HepG2 (cell line): Measurements from ENCODE around the gene STK11. TPM values are rescaled to one million over a fixed set of nuclear protein-coding genes. Genes with fewer than 3 reads are reported as not detected.

Experiments
- CHD2 ChIP-seq: IDR thresholded peaks from 2 replicates; pipeline ENCODE4 v1.6.1; 2011; ENCODE audit warnings: low read depth, low read length, improper control_type of control experiment
- ETV5 ChIP-seq: IDR thresholded peaks from 2 replicates; pipeline ENCODE4 v1.6.1; 2018; ENCODE audit warnings: missing biosample characterization, missing genetic modification reagents, inconsistent platforms, borderline replicate concordance
- HOXA7 ChIP-seq: sonication (generic); formaldehyde crosslinking; IDR thresholded peaks from 2 replicates; pipeline ENCODE4 v1.8.1; 2022; ENCODE audit warnings: mild to moderate bottlenecking, missing genetic modification reagents, moderate library complexity
- ISL2 ChIP-seq: sonication (generic); formaldehyde crosslinking; IDR thresholded peaks from 2 replicates; pipeline ENCODE4 v1.5.0; 2020; ENCODE audit warnings: missing genetic modification reagents
- ZNF160 ChIP-seq: sonication (generic); formaldehyde crosslinking; IDR thresholded peaks from 2 replicates; pipeline ENCODE4 v1.8.0; 2022; ENCODE audit warnings: mild to moderate bottlenecking, inconsistent platforms, missing genetic modification reagents
- ZNF589 ChIP-seq: sonication (generic); formaldehyde crosslinking; conservative IDR thresholded peaks from 2 replicates; pipeline ENCODE4 v1.8.0; 2022; ENCODE audit warnings: mild to moderate bottlenecking, moderate library complexity, missing genetic modification reagents
- ZNF629 ChIP-seq: sonication (generic); formaldehyde crosslinking; conservative IDR thresholded peaks from 2 replicates; pipeline ENCODE4 v1.5.0; 2020; ENCODE audit warnings: missing genetic modification reagents
- ZNF672 ChIP-seq: sonication (generic); formaldehyde crosslinking; IDR thresholded peaks from 2 replicates; pipeline ENCODE4 v1.8.1; 2022; ENCODE audit warnings: missing genetic modification reagents
- ZSCAN29 ChIP-seq: sonication (generic); formaldehyde crosslinking; conservative IDR thresholded peaks from 2 replicates; pipeline ENCODE4 v1.4.0; 2020; ENCODE audit warnings: mild to moderate bottlenecking, missing genetic modification reagents
- polyA plus RNA-seq, 8 experiments: library from polyadenylated mRNA; depleted of rRNA in 3 of 8; stranded (reverse) in 7 of 8; unstranded in 1 of 8; fragments of >200 nt; fragmentation: Illumina TruSeq in 4 of 8; extraction: Trizol in 4 of 8; gene quantifications; 2 replicates each; pipeline versions ENCODE4 v1.2.1 to v1.2.3, GENCODE V29; 2011 to 2016; ENCODE audit warnings: low read depth in 4 of 8, missing spikeins in 1 of 8, mixed read lengths in 1 of 8; ENCODE audit not compliant: insufficient read depth in 1 of 8
- total RNA-seq, 5 experiments: library from RNA; depleted of rRNA; stranded (reverse); fragments of >200 nt; fragmentation: Illumina TruSeq; extraction: Trizol; gene quantifications; 2 replicates each; pipeline ENCODE4 v1.2.3, GENCODE V29; 2016; ENCODE audit warnings: low read depth in 1 of 5
- TF ChIP-seq, protein P1 (sequence below): sonication (generic); formaldehyde crosslinking; IDR thresholded peaks from 2 replicates; pipeline ENCODE4 v1.4.0; 2020; ENCODE audit warnings: mild to moderate bottlenecking, missing genetic modification reagents
- TF ChIP-seq, protein P2 (sequence below): sonication (generic); formaldehyde crosslinking; IDR thresholded peaks from 2 replicates; pipeline ENCODE4 v1.5.1; 2020; ENCODE audit warnings: mild to moderate bottlenecking, missing genetic modification reagents, borderline replicate concordance
- TF ChIP-seq, protein P3 (sequence below): sonication (generic); formaldehyde crosslinking; IDR thresholded peaks from 2 replicates; pipeline ENCODE4 v1.5.1; 2020; ENCODE audit warnings: mild to moderate bottlenecking, missing genetic modification reagents, moderate library complexity
- TF ChIP-seq, protein P4 (sequence below): sonication (generic); formaldehyde crosslinking; IDR thresholded peaks from 2 replicates; pipeline ENCODE4 v1.8.0; 2022; ENCODE audit warnings: missing genetic modification reagents, mild to moderate bottlenecking, borderline replicate concordance
- TF ChIP-seq, protein P5 (sequence below): IDR thresholded peaks from 2 replicates; pipeline ENCODE4 v1.6.1; 2018; ENCODE audit warnings: missing genetic modification reagents, mild to moderate bottlenecking, missing compliant biosample characterization

The STK11 gene
- total and polyA plus RNA-seq, 2 of the 13 experiments (the other 11 are each of a cell fraction or from before 2014, with no cell fraction given): 27.5 to 43.6 TPM

DNA sequence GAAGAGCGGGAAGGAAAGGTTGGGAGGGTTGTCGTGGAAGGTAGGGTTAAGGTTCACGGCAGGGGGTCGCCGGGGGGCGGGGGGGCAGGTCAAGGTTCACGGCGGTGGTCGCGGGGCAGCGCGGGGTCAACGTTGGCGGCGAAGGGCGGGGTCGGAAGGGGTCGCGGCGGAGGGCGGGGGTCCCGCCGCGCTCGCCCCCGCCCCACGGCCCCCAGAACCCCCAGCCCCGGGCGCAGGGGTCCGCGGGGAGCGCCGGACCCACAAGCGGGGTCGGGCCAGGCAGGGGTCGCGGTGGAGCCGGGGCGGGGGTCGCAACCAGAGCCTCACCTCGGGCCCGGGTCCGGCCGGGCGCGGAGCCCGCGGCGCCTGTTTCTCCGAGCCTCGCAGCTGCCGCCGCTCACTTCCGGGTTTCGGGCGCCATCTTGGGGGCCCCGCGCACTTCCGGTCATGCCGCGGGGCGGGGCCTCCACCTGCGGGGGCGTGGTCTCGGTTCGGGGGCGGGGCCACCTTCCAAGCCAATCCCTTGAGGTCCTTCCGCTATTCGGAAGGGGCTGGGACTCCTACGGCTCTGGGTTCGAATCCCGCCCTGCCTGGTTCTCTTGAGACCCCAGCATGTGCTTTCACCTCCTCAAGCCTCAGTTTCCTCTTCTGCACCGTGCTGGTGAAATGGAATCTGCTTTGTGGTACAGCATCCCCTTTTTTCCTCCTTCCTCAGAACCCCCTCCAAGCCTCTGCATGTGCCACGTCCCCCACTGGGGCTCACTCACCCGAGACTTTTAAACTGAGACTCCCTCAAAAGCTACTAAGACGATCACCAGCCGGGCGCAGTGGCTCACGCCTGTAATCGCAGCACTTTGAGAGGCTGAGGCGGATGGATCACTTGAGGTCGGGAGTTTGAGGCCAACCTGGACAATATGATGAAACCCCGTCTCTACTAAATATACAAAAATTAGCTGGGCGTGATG is 31.5 kb upstream of the STK11 start, which contains the start of gene SBNO2 (continued):
- TF ChIP-seq, protein P1, sequence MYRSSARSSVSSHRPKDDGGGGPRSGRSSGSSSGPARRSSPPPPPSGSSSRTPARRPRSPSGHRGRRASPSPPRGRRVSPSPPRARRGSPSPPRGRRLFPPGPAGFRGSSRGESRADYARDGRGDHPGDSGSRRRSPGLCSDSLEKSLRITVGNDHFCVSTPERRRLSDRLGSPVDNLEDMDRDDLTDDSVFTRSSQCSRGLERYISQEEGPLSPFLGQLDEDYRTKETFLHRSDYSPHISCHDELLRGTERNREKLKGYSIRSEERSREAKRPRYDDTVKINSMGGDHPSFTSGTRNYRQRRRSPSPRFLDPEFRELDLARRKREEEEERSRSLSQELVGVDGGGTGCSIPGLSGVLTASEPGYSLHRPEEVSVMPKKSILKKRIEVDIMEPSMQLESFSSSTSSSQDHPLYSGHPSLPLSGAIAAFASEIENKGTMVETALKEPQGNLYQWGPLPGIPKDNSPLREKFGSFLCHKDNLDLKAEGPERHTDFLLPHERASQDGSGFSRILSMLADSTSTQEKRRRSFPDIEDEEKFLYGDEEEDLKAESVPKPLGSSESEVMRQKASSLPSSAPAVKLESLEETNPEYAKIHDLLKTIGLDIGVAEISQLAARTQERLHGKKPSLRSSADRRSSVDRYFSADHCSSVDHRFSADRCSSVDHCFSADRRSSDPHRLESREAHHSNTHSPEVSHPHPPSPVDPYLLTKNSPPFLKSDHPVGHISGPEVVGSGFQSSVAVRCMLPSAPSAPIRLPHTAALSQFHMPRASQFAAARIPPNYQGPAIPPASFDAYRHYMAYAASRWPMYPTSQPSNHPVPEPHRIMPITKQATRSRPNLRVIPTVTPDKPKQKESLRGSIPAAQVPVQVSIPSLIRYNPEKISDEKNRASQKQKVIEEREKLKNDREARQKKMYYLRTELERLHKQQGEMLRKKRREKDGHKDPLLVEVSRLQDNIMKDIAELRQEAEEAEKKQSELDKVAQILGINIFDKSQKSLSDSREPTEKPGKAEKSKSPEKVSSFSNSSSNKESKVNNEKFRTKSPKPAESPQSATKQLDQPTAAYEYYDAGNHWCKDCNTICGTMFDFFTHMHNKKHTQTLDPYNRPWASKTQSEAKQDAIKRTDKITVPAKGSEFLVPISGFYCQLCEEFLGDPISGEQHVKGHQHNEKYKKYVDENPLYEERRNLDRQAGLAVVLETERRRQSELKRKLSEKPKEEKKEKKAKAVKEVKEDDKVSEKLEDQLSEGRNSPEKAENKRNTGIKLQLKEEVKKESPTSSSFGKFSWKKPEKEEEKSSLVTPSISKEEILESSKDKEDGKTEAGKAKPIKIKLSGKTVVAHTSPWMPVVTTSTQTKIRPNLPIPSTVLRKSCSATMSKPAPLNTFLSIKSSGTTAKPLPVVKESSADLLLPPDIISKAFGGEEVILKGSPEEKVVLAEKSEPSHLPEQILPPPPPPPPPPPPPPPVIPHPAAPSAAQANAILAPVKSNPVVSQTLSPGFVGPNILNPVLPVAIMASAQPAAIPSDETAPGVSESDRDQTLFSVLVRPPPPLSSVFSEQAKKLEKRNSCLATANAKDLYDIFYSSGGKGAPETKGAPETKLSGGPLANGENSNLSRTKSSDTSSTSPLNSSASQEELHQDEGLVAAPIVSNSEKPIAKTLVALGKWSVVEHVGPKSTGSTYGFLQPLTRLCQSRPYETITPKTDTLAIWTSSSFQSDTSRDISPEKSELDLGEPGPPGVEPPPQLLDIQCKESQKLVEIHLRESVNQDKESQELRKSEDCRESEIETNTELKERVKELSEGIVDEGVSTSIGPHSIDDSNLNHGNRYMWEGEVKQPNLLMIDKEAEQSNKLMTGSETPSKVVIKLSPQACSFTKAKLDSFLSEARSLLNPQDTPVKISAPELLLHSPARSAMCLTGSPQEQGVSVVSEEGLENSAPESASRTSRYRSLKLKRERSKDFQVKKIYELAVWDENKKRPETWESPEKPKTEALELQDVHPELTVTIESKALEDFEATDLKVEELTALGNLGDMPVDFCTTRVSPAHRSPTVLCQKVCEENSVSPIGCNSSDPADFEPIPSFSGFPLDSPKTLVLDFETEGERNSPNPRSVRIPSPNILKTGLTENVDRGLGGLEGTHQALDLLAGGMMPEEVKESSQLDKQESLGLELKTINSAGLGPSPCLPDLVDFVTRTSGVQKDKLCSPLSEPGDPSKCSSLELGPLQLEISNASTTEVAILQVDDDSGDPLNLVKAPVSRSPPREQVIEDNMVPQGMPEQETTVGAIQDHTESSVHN (CRISPR knock-in tag): no peak
- TF ChIP-seq, protein P2, sequence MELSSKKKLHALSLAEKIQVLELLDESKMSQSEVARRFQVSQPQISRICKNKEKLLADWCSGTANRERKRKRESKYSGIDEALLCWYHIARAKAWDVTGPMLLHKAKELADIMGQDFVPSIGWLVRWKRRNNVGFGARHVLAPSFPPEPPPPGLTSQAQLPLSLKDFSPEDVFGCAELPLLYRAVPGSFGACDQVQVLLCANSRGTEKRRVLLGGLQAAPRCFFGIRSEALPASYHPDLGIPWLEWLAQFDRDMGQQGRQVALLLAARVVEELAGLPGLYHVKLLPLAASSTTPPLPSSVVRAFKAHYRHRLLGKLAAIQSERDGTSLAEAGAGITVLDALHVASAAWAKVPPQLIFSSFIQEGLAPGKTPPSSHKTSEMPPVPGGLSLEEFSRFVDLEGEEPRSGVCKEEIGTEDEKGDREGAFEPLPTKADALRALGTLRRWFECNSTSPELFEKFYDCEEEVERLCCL (CRISPR knock-in tag): no peak
- TF ChIP-seq CHD2: no peak
- TF ChIP-seq, protein P3, sequence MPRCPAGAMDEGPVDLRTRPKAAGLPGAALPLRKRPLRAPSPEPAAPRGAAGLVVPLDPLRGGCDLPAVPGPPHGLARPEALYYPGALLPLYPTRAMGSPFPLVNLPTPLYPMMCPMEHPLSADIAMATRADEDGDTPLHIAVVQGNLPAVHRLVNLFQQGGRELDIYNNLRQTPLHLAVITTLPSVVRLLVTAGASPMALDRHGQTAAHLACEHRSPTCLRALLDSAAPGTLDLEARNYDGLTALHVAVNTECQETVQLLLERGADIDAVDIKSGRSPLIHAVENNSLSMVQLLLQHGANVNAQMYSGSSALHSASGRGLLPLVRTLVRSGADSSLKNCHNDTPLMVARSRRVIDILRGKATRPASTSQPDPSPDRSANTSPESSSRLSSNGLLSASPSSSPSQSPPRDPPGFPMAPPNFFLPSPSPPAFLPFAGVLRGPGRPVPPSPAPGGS (CRISPR knock-in tag): no peak; the same call in 1 of the 2 replicates
- peak; percentile 92 for TF ChIP-seq ETV5
- TF ChIP-seq ZNF589 (CRISPR knock-in tag): no peak
- TF ChIP-seq ZNF160: no peak
- no peak for TF ChIP-seq ZSCAN29 (CRISPR knock-in tag)
- TF ChIP-seq ZNF629: no peak
- no peak for TF ChIP-seq HOXA7 (CRISPR knock-in tag)
- TF ChIP-seq ZNF672: no peak
- TF ChIP-seq ISL2: peak; percentile 40; the same call in 1 of the 2 replicates
- TF ChIP-seq, protein P4, sequence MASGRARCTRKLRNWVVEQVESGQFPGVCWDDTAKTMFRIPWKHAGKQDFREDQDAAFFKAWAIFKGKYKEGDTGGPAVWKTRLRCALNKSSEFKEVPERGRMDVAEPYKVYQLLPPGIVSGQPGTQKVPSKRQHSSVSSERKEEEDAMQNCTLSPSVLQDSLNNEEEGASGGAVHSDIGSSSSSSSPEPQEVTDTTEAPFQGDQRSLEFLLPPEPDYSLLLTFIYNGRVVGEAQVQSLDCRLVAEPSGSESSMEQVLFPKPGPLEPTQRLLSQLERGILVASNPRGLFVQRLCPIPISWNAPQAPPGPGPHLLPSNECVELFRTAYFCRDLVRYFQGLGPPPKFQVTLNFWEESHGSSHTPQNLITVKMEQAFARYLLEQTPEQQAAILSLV (CRISPR knock-in tag): no peak
- TF ChIP-seq, protein P5, sequence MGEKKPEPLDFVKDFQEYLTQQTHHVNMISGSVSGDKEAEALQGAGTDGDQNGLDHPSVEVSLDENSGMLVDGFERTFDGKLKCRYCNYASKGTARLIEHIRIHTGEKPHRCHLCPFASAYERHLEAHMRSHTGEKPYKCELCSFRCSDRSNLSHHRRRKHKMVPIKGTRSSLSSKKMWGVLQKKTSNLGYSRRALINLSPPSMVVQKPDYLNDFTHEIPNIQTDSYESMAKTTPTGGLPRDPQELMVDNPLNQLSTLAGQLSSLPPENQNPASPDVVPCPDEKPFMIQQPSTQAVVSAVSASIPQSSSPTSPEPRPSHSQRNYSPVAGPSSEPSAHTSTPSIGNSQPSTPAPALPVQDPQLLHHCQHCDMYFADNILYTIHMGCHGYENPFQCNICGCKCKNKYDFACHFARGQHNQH: no peak
